Measurements from ENCODE around the gene CDYL. TPM values are rescaled to one million over a fixed set of nuclear protein-coding genes. Genes with fewer than 3 reads are reported as not detected.

Gene CDYL
- total RNA-seq, 1 donor from 2014 or later: 30.4 TPM

- DNase-seq (ENCODE audit: low spot score): no peak
Measured at GRCh38 chr6:4964675-4965561, 188.7 kb downstream of the CDYL start.

GRCh38 chr6:4965562-4966389, 189.6 kb downstream of the CDYL start:
- no peak for DNase-seq (ENCODE audit: low spot score)

- no peak for DNase-seq (ENCODE audit: low spot score)
Measured at GRCh38 chr6:4967301-4968030, 191.3 kb downstream of the CDYL start.

- DNase-seq (ENCODE audit: low spot score): no peak
Measured at GRCh38 chr6:4969609-4970285, 193.5 kb downstream of the CDYL start.

GRCh38 chr6:4970739-4971395, 194.7 kb downstream of the CDYL start:
- DNase-seq (ENCODE audit: low spot score): no peak

GRCh38 chr6:4971851-4972250, 195.6 kb downstream of the CDYL start:
- DNase-seq (ENCODE audit: low spot score): no peak

- no peak for DNase-seq (ENCODE audit: low spot score)
Measured at GRCh38 chr6:4972438-4972837, 196.2 kb downstream of the CDYL start.

- DNase-seq (ENCODE audit: low spot score): no peak
Measured at GRCh38 chr6:4973415-4973814, 197.2 kb downstream of the CDYL start.

- peak; percentile 19 for DNase-seq (ENCODE audit: low spot score)
Measured at GRCh38 chr6:4973982-4974745, 198.0 kb downstream of the CDYL start.

- no peak for DNase-seq (ENCODE audit: low spot score)
Measured at GRCh38 chr6:4974962-4975361, 198.8 kb downstream of the CDYL start.

GRCh38 chr6:4975506-4975905, 199.3 kb downstream of the CDYL start:
- DNase-seq (ENCODE audit: low spot score): no peak

- DNase-seq (ENCODE audit: low spot score): no peak
Measured at GRCh38 chr6:4977468-4977867, 201.3 kb downstream of the CDYL start.

- DNase-seq (ENCODE audit: low spot score): no peak
Measured at GRCh38 chr6:4979426-4979825, 203.2 kb downstream of the CDYL start.

- DNase-seq (ENCODE audit: low spot score): no peak
Measured at GRCh38 chr6:4981761-4982160, 205.6 kb downstream of the CDYL start.

- no peak for DNase-seq (ENCODE audit: low spot score)
Measured at GRCh38 chr6:4983322-4983721, 207.1 kb downstream of the CDYL start.

GRCh38 chr6:4986999-4987398, 210.8 kb downstream of the CDYL start:
- DNase-seq (ENCODE audit: low spot score): no peak

- DNase-seq (ENCODE audit: low spot score): no peak
Measured at GRCh38 chr6:4987432-4987831, 211.2 kb downstream of the CDYL start.

GRCh38 chr6:4994741-4995140, 218.5 kb downstream of the CDYL start:
- DNase-seq (ENCODE audit: low spot score): no peak

- no peak for DNase-seq (ENCODE audit: low spot score)
Measured at GRCh38 chr6:4997862-4998261, 221.7 kb downstream of the CDYL start.

- DNase-seq (ENCODE audit: low spot score): no peak
Measured at GRCh38 chr6:4999586-4999985, 223.4 kb downstream of the CDYL start.
